ENCODE results near the gene TENT4B. TPM values are rescaled to one million over a fixed set of nuclear protein-coding genes. Genes with fewer than 3 reads are reported as not detected.

The TENT4B gene
- total RNA-seq, 4 donors from 2014 or later = 5.9 to 24.7 (median 12.7) TPM

GRCh38 chr16:50272111-50272571 lies 119.0 kb downstream of the TENT4B start:
- intact Hi-C loops (cut with DNase I; ENCODE audit: low total_unique reads) = no loop called here
- no peaks in the 10 kb centered on the region for H3K36me3 ChIP-seq
- H3K4me1 ChIP-seq = no peaks in the 10 kb centered on the region
- no peaks in the 10 kb centered on the region for H3K27me3 ChIP-seq
- no peak for TF ChIP-seq CTCF (IDR thresholded peaks at IDR 0.05)
- TF ChIP-seq POLR2A (IDR thresholded peaks at IDR 0.05) = no peak
- H3K9me3 ChIP-seq = no peaks in the 10 kb centered on the region
- H3K4me3 ChIP-seq = no peak overlapping the region
- no peak for DNase-seq
- H3K27ac ChIP-seq = no peak overlapping the region

- Histone ChIP-seq H3K27ac (no peak overlapping the region), H3K36me3 (no peaks in the 10 kb centered on the region)
- no peak for TF ChIP-seq CTCF (IDR thresholded peaks at IDR 0.05)
- TF ChIP-seq POLR2A (IDR thresholded peaks at IDR 0.05) = no peak
Measured at GRCh38 chr16:50272687-50273381, 119.7 kb downstream of the TENT4B start.

GRCh38 chr16:50273382-50273690 lies 120.2 kb downstream of the TENT4B start:
- Histone ChIP-seq H3K4me1 (no peaks in the 10 kb centered on the region), H3K27ac (no peak overlapping the region), H3K4me3 (no peak overlapping the region), H3K36me3 (no peaks in the 10 kb centered on the region), H3K9me3 (no peaks in the 10 kb centered on the region), H3K27me3 (no peaks in the 10 kb centered on the region)
- no peak for DNase-seq
- intact Hi-C loops (cut with DNase I; ENCODE audit: low total_unique reads) = no loop called here
- TF ChIP-seq POLR2A (IDR thresholded peaks at IDR 0.05) (no peak), CTCF (IDR thresholded peaks at IDR 0.05) (no peak)

More at GRCh38 chr16:50272687-50273381, 119.7 kb downstream of the TENT4B start:
- no peak overlapping the region for H3K4me3 ChIP-seq
- H3K27me3 ChIP-seq = no peaks in the 10 kb centered on the region
- DNase-seq = no peak
- H3K9me3 ChIP-seq = no peaks in the 10 kb centered on the region
- no peaks in the 10 kb centered on the region for H3K4me1 ChIP-seq
- intact Hi-C loops (cut with DNase I; ENCODE audit: low total_unique reads) = no loop called here

GRCh38 chr16:50273888-50274325 lies 120.8 kb downstream of the TENT4B start:
- Histone ChIP-seq H3K4me1 (no peaks in the 10 kb centered on the region), H3K4me3 (no peak overlapping the region), H3K27me3 (no peaks in the 10 kb centered on the region), H3K36me3 (no peaks in the 10 kb centered on the region), H3K27ac (no peak overlapping the region), H3K9me3 (no peaks in the 10 kb centered on the region)
- no peak for TF ChIP-seq CTCF (IDR thresholded peaks at IDR 0.05)
- intact Hi-C loops (cut with DNase I; ENCODE audit: low total_unique reads) = no loop called here
- no peak for DNase-seq

- Histone ChIP-seq H3K27ac (no peak overlapping the region), H3K27me3 (no peaks in the 10 kb centered on the region), H3K4me1 (no peaks in the 10 kb centered on the region), H3K9me3 (no peaks in the 10 kb centered on the region), H3K36me3 (no peaks in the 10 kb centered on the region), H3K4me3 (no peak overlapping the region)
- intact Hi-C loops (cut with DNase I; ENCODE audit: low total_unique reads) = no loop called here
- no peak for TF ChIP-seq CTCF (IDR thresholded peaks at IDR 0.05)
- DNase-seq = no peak
Measured at GRCh38 chr16:50274326-50275097, 121.4 kb downstream of the TENT4B start.
